RPMI8226 (cell line): Measurements from ENCODE around the gene NUDCD3.
"Not testable (repeated sequence)": the region's sequence is repeated elsewhere in the genome, so short reads cannot be mapped to it uniquely, and the experiment has no call there.

Experiments used
- DNase-seq: peaks from one replicate; pipeline ENCODE4 v3.0.0-alpha.2; 2015

Gene NUDCD3

DNA sequence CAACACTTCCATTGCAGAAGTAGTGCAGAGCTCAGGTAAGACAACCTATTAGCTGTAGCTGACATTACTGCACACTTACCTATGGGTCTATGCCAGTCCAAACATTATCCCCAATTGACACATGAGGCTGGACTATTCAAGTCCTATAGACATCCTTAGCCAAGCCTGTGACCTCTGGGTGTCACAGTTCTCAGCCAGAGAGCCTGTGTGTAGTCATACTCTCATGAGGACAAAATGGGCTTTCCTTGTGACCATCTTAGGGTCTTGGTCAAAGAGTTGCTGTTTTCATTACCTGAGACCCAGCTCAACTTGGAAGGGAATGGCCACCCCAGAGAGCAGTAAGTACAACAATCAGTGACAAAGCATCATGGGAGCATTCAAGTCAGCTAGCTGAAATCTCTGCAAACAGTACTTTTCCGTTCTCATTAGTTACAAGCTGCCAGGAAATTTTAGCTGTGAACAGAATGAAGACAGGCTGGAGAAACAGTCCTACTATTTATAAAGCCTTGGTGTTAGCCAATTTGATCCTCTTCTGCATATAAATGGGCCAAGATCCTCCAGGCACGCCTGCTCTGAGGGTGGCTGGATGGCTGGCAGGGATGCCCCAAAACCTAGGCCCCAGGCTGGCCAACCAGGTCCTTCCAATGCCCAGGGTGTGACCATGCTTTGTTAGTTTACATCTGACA lies 44.3 kb downstream of the NUDCD3 start:
- no peak for DNase-seq

DNA sequence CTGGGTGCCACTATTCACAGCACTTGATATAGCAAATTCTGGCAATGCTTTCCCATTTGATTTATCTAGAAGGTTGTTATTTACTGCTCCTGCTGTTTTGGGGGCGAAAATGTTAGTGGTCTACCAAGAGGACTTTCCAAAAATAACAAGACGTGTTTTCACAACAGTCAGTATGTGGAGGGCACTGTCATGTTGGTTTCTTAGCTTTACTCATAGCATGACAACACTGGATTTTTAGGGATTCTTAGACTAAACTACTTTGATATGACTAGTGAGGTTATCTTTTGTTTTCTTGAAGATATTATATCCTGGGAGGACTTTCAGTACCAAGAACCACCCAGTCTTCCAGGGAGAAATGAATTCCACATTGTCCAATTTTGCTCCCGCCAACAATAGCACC lies 49.4 kb downstream of the NUDCD3 start:
- no peak for DNase-seq

- DNase-seq = no peak
These were observed 49.8 kb downstream of the NUDCD3 start for GRCh38 chr7:44440577-44441078.

GRCh38 chr7:44439926-44440325 lies 50.5 kb downstream of the NUDCD3 start:
- no peak for DNase-seq

DNA sequence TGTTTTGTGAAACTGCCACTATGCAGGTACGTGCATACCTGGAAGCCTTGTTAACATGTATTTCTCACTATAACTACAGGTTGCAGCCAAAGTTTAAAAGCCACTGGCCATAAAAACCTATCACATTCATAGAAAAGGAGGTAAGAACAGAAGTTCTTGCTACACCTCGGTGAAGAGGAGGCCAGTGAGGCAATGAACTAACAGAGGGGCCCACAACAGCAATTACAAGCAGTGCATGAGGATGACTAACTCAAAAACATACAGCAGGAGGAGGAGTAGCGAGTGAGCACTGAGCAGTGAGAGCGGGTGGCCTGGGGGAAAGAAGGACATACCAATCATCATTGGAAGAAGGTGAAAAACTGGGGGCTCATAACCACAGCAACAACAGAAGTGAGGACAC lies 51.6 kb downstream of the NUDCD3 start:
- no peak for DNase-seq

DNA sequence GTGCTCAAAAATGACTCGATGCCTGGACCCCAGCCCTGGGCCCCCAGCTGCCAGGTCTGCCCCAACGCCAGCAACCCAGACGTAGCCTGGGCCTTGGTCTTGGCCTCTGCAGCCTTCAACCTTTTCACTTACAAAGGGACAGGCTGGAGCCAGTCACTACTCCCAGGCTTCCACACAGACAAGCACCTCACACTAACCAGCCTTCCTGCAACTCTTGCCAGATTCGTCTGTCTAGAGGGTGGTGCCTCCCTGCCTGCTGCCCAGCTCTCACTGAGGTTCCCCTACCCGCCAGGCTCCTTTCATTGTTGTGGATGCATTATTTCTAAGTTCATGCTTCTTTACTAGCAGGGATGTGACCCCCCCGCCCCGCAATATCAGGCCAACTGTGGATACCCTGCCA lies 56.3 kb downstream of the NUDCD3 start:
- DNase-seq = no peak

GRCh38 chr7:44433255-44434022 lies 57.0 kb downstream of the NUDCD3 start:
- DNase-seq = no peak

DNA sequence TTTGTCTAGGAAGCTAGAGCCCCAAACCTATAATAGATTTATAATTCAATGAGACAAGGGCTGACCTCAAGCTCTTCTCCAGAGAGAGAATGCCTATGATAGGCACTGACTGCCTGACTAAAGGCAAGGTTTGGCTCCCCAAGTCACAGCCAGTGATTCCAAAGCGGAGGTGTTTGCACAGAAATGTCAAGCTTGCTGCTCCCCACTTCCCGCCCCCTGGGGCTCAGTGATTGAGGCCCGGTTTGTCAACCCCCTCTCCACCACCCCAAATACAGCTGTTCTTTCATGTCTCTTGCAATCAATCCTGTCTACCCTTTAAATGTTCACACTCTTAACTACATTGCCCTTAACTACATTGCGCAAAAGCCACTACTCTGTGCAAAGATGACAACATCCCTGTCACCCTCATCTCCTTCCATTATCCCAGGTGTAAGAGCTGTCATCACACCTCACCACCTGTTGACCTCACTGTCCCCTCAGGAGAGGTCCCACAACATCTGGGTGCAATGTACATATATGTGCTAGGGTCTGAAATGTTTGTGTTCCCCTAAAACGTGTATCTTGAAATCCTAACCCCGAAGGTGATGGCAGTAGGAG lies 58.0 kb downstream of the NUDCD3 start:
- DNase-seq = no peak

- DNase-seq = peak; percentile 33
These were observed 59.3 kb downstream of the NUDCD3 start for GRCh38 chr7:44431091-44431608.

GRCh38 chr7:44430054-44430453 lies 60.4 kb downstream of the NUDCD3 start:
- no peak for DNase-seq

- not testable (repeated sequence) for DNase-seq
These were observed 65.7 kb downstream of the NUDCD3 start for GRCh38 chr7:44424762-44425161.

DNA sequence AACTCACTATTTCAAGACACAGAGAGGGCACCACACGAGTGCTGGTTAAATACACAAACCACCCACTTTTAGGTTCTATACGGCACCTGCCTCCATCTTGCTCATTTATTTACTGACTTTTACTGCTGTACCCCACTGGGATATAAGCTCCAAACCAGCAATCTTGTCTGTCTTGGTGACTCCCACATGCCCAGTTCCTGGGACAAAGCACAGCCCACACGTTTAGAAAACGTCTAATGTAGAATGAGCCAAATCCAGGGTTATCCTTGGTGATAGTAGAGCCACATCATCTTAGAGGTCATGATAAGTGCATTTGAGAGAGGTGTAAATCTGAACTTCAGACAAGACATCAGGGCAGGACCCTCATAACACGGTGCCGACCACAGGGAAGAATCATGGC lies 73.5 kb downstream of the NUDCD3 start:
- no peak for DNase-seq

DNA sequence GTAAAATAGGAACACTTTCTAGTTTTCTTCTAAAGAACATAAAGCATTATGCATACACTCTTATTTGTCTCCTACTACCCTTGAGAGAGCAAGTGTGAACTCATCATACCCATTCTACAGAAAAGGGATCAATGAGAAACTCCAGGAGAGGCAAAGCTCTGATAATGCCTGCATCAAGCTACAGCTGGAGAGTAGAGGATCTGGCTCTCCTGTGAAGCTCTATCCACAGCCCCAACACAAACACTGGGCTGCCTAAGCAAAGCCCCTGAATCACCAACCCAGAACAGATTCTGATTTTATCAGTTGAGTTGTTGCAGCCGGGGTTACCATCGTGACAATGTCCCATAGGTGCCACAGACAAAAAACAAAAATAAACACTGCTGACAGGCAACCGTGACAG lies 74.9 kb downstream of the NUDCD3 start:
- DNase-seq = no peak

GRCh38 chr7:44415047-44415446 lies 75.4 kb downstream of the NUDCD3 start:
- no peak for DNase-seq

GRCh38 chr7:44411306-44411705 lies 79.2 kb downstream of the NUDCD3 start:
- no peak for DNase-seq

DNA sequence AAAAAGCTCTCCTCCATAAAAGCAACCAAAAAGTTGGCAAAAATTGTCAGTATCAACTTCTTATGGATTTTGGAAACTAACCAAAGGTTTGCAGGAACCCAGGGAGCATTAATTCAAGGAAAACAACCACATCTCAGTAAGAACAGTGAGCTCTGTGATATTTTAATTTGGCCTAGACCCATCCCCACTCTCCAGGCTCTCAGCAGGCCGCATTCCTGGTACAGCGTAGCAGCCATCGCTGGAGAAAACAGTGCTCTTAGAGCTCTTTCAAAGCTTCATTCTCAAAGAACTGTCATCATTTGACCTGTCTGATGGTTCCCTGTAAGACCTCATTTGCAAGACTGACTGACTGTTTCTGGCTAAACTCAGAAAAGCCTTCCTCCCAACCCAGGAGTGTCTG lies 81.9 kb downstream of the NUDCD3 start:
- DNase-seq = no peak

DNA sequence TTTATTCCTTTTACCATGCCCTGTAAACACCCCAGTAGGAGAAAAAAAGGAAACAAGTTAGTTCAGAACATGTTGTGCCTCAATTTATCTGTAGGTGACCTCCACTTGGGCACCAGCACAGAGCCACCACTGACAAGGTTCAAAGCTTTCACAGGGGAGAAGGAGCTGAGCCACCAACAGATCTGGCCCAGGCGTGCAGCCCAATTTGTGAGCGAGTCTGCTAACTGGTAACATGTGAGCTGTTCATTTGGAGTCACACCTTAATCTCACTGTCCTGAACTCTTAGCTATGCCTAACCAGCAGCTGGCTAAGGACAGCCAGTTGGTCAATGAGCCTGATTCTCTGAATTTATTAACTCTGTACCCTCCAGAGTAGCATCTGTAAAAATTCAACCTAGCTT lies 86.7 kb downstream of the NUDCD3 start:
- no peak for DNase-seq

GRCh38 chr7:44403176-44403759 lies 87.2 kb downstream of the NUDCD3 start:
- no peak for DNase-seq

- no peak for DNase-seq
These were observed 87.9 kb downstream of the NUDCD3 start for GRCh38 chr7:44402401-44403060.

GRCh38 chr7:44401692-44402091 lies 88.8 kb downstream of the NUDCD3 start:
- no peak for DNase-seq

- DNase-seq = no peak
These were observed 90.4 kb downstream of the NUDCD3 start for GRCh38 chr7:44400033-44400511.

DNA sequence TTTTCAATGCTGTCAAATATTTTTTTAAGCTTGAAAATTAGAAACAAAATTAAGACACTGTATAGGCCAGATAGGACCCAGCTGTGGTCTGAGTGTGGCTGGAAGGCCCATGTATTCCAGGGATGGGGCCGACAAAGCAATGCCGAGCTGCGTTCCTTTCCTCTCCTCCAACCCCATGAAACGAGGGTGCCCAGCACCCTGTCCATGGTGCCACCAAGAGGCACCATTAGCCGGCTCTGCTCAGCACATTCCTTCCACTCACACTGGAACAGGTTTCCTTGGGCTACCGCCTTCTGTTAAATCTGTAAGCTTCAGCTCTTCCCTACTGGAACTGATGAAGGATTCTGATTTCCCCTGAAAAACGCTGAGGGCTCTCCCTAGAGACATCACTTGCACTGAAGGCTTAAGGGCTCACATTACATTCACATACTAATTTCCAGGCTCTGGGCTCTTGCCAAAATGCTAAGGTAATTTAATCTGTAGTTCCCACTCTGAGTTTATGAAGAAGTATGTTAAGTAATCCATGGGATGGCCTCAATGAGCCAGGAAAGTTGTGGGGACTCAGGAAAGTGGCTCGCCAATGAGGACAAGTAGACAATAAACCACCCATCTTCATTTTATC lies 91.4 kb downstream of the NUDCD3 start:
- DNase-seq = no peak
